ENCODE measurements around the gene SH3RF1.

SH3RF1 gene

DNA sequence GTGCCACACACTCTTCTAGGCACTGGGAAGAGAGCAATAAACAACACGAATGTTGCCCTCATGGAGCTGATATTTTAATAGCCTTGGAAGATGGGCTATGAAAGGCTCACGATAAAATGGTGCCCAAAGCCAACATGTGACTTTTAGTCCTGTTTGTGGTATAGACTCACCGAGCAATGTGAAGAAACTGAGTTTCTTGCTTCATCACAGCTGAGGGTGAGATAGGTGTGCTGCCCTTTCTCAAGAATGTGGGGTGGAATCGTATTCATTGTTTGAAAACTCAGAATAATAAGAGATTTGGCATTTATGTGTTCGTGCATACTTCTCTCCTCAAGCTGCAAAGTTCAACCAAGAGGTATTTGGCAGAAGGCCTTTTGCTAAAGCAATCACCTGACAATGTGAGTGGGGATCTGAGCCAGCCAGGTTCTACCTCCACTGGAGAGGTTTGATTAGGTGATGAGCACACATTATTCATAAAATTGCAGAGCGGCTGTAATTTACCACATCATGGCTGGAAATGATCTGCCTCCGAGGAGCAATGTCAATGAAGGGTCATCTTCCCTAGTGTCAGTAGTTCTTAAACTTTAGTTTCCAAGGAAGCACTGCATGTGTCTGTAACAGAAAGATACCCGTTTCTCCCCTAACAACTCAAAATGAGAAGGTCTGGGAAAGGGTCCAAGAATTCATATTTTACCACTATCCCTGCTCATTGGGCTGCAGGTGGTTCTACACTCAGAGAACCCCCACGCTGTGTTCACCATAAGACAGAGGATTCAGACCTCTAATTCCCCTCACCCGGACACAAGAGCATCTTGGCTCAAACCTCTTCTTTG is 218.8 kb downstream of the SH3RF1 start:
- H3K4me1 ChIP-seq (ENCODE audit: control insufficient read depth, low read length): no peaks in the 10 kb centered on the region
- H3K27ac ChIP-seq (ENCODE audit: low read depth, low read length): no peak overlapping the region
- H3K4me2 ChIP-seq (ENCODE audit: low read length): no peak overlapping the region
- no peaks in the 10 kb centered on the region for H3F3A ChIP-seq (ENCODE audit: control insufficient read depth, insufficient read depth)
- TF ChIP-seq, protein P1, sequence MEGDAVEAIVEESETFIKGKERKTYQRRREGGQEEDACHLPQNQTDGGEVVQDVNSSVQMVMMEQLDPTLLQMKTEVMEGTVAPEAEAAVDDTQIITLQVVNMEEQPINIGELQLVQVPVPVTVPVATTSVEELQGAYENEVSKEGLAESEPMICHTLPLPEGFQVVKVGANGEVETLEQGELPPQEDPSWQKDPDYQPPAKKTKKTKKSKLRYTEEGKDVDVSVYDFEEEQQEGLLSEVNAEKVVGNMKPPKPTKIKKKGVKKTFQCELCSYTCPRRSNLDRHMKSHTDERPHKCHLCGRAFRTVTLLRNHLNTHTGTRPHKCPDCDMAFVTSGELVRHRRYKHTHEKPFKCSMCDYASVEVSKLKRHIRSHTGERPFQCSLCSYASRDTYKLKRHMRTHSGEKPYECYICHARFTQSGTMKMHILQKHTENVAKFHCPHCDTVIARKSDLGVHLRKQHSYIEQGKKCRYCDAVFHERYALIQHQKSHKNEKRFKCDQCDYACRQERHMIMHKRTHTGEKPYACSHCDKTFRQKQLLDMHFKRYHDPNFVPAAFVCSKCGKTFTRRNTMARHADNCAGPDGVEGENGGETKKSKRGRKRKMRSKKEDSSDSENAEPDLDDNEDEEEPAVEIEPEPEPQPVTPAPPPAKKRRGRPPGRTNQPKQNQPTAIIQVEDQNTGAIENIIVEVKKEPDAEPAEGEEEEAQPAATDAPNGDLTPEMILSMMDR (IDR thresholded peaks at IDR 0.05; ENCODE audit: low read depth, low read length, poor library complexity, severe bottlenecking): no peak
- TF ChIP-seq EZH2phosphoT487 (IDR thresholded peaks at IDR 0.05; ENCODE audit: borderline replicate concordance, low read length): no peak
- H3K9me2 ChIP-seq (replicated peaks; ENCODE audit: control insufficient read depth, low read length): no peaks in the 10 kb centered on the region
- no peaks in the 10 kb centered on the region for H3K36me3 ChIP-seq (ENCODE audit: control insufficient read depth, low read length)
- H3K79me2 ChIP-seq (ENCODE audit: control insufficient read depth, low read length): no peaks in the 10 kb centered on the region
- H3K9me3 ChIP-seq (ENCODE audit: control insufficient read depth, insufficient read depth, low read length): no peaks in the 10 kb centered on the region
- H4K20me1 ChIP-seq (ENCODE audit: control insufficient read depth, insufficient read depth, low read depth, low read length): no peaks in the 10 kb centered on the region
- H3K27me3 ChIP-seq (ENCODE audit: control insufficient read depth, low read length): no peaks in the 10 kb centered on the region
- no peak overlapping the region for H3K4me3 ChIP-seq (ENCODE audit: low read length)

DNA sequence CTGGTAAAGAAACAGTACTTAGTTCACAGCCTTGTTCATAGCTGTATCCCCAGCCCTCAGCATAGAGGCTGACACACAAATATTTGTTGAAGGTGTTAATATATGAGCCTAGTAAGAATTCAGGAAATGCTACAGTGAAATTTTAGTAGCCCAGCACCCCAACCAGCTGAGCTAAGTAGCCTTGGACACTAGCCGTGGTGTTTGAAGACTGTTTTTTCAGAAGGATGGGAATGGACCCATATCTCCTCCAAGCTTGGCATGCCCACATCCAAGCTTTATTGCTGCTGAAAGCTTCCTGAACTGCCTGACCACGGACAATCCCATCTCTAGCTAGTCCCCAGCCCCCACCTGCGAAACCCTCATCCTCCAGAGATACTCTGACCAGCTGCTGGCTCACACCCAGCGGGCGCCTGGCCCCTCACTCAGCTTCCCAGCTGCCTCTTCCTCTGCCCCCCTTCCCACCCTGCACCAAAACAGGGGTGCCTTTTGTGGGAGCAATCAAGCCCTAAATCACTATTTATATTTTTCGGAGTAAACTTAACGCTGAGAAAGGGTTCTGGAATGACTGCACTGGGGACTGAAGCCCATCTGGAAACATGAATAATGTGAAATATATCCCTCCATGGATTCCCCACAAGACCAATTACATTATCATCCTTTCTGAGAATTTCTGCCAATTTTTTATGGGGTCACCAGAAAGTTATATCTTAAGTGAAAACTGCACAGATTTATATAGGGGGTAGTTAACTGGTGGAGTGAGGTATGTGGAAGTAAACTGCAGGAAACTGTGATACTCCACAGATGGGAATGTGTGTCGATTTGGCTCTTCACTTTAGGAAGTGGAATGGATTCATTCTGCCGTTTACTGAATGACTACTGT is 219.6 kb downstream of the SH3RF1 start:
- Histone ChIP-seq H3K36me3 (ENCODE audit: control insufficient read depth, low read length) (no peaks in the 10 kb centered on the region), H3K4me3 (ENCODE audit: low read length) (no peak overlapping the region), H3F3A (ENCODE audit: control insufficient read depth, insufficient read depth) (no peaks in the 10 kb centered on the region), H4K20me1 (ENCODE audit: control insufficient read depth, insufficient read depth, low read depth, low read length) (no peaks in the 10 kb centered on the region), H3K9me3 (ENCODE audit: control insufficient read depth, insufficient read depth, low read length) (no peaks in the 10 kb centered on the region), H3K4me2 (ENCODE audit: low read length) (no peak overlapping the region), H3K4me1 (ENCODE audit: control insufficient read depth, low read length) (no peaks in the 10 kb centered on the region), H3K27me3 (ENCODE audit: control insufficient read depth, low read length) (no peaks in the 10 kb centered on the region), H3K9me2 (replicated peaks; ENCODE audit: control insufficient read depth, low read length) (no peaks in the 10 kb centered on the region), H3K27ac (ENCODE audit: low read depth, low read length) (no peak overlapping the region), H3K79me2 (ENCODE audit: control insufficient read depth, low read length) (no peaks in the 10 kb centered on the region)
- TF ChIP-seq, protein P1 (IDR thresholded peaks at IDR 0.05; ENCODE audit: low read depth, low read length, poor library complexity, severe bottlenecking): no peak
- TF ChIP-seq EZH2phosphoT487 (IDR thresholded peaks at IDR 0.05; ENCODE audit: borderline replicate concordance, low read length): no peak

DNA sequence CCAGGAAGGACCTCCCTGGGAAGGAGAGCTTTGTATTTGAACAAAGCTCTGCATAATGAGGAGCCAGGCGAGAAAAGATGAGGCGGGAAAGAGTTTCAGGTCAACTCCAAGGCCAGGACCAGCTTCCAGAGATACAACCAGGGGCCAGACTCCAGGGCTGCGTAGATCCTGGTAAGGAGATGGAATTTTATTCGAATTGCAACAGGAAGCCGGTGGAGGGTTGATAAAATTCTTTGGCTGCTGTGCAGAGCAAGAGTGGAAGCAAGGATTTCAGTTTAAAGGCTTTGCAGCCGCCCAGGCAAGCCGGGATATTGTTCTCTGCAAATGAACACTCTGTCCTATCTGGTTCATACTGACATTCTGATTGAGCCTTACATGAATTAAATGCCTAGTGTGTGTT is 220.5 kb downstream of the SH3RF1 start:
- Histone ChIP-seq H3K4me2 (ENCODE audit: low read length) (no peak overlapping the region), H3K27me3 (ENCODE audit: control insufficient read depth, low read length) (no peaks in the 10 kb centered on the region), H3K36me3 (ENCODE audit: control insufficient read depth, low read length) (no peaks in the 10 kb centered on the region), H4K20me1 (ENCODE audit: control insufficient read depth, insufficient read depth, low read depth, low read length) (no peaks in the 10 kb centered on the region), H3K4me1 (ENCODE audit: control insufficient read depth, low read length) (no peaks in the 10 kb centered on the region), H3K4me3 (ENCODE audit: low read length) (no peak overlapping the region), H3K9me2 (replicated peaks; ENCODE audit: control insufficient read depth, low read length) (no peaks in the 10 kb centered on the region), H3K9me3 (ENCODE audit: control insufficient read depth, insufficient read depth, low read length) (no peaks in the 10 kb centered on the region), H3K27ac (ENCODE audit: low read depth, low read length) (no peak overlapping the region), H3F3A (ENCODE audit: control insufficient read depth, insufficient read depth) (no peaks in the 10 kb centered on the region), H3K79me2 (ENCODE audit: control insufficient read depth, low read length) (no peaks in the 10 kb centered on the region)
- no peak for TF ChIP-seq EZH2phosphoT487 (IDR thresholded peaks at IDR 0.05; ENCODE audit: borderline replicate concordance, low read length)
- TF ChIP-seq, protein P1 (IDR thresholded peaks at IDR 0.05; ENCODE audit: low read depth, low read length, poor library complexity, severe bottlenecking): no peak

Data from DOHH2 (cell line).